GM12878 (cell line): ENCODE measurements around the gene ENPP1. TPM values are rescaled to one million over a fixed set of nuclear protein-coding genes. Genes with fewer than 3 reads are reported as not detected.

Source experiments
- ATAC-seq: fragments of 200-7000 bp; cut with Tn5 transposase; 3 replicates; pipeline ENCODE4 v1.9.1; 2020; ENCODE audit warnings: mild to moderate bottlenecking, moderate library complexity
- BruUV-seq: library from RNA; stranded (reverse); fragments of 400-500 nt; replicated peaks from 2 replicates; lab custom pipeline; 2021; lab: Mats Ljungman, UMichigan
- CTCF ChIA-PET: fragments of 300-600 bp; sonication (Branson Sonifier 250); formaldehyde crosslinking; extraction: SDS; loops from one replicate; lab custom pipeline; 2021; ENCODE audit warnings: inconsistent platforms; lab: Yijun Ruan, JAX
- POLR2A ChIA-PET: fragments of 350-600 bp; formaldehyde crosslinking; extraction: SDS; loops from one replicate; lab custom pipeline; 2021; ENCODE audit warnings: inconsistent platforms; lab: Charles Lee
- RAD21 ChIA-PET: fragments of 300-600 bp; sonication (Branson Sonifier 250); formaldehyde crosslinking; loops from one replicate; lab custom pipeline; 2023; ENCODE audit warnings: antibody characterized with exemption; ENCODE audit not compliant: unreplicated experiment; lab: Charles Lee
- SMC1A ChIA-PET: fragments of 300-600 bp; sonication (Branson Sonifier 250); formaldehyde crosslinking; loops from one replicate; lab custom pipeline; 2023; ENCODE audit not compliant: unreplicated experiment, uncharacterized antibody; lab: Charles Lee
- DNase-seq: peaks from one replicate; pipeline ENCODE4 v3.0.0-alpha.2; 2011; ENCODE audit warnings: low read depth, low spot score
- FAIRE-seq: peaks from 3 replicates; lab custom pipeline; 2011; peaks lifted over from hg19 to GRCh38; lab: Jason Lieb, UNC
- H2AFZ ChIP-seq: 2 replicates; pipeline ENCODE4 v1.6.0; 2011; ENCODE audit warnings: low read depth, low read length, control low read depth; ENCODE audit not compliant: control insufficient read depth
- H3K27ac ChIP-seq: 2 replicates; pipeline ENCODE4 v1.5.1; 2011; ENCODE audit warnings: control low read depth; ENCODE audit not compliant: control insufficient read depth, insufficient read depth
- H3K27me3 ChIP-seq, 2 experiments: replicated peaks in 1 of 2; 2 replicates each; pipeline versions ENCODE4 v1.6.0 to v1.6.1; 2011; ENCODE audit warnings: low read length in 1 of 2; ENCODE audit not compliant: control insufficient read depth in 2 of 2, insufficient read depth in 2 of 2
- H3K36me3 ChIP-seq, 2 experiments: 2 replicates each; pipeline ENCODE4 v1.5.1; 2011; ENCODE audit warnings: low read length in 1 of 2; ENCODE audit not compliant: control insufficient read depth in 2 of 2, insufficient read depth in 2 of 2
- H3K4me1 ChIP-seq: 2 replicates; pipeline ENCODE4 v1.6.1; 2011; ENCODE audit warnings: mild to moderate bottlenecking, low read length, moderate library complexity, mixed read lengths; ENCODE audit not compliant: control insufficient read depth, insufficient read depth
- H3K4me2 ChIP-seq: 2 replicates; pipeline ENCODE4 v1.6.0; 2011; ENCODE audit warnings: control low read depth; ENCODE audit not compliant: control insufficient read depth, insufficient read depth
- H3K4me3 ChIP-seq: fragments of 200-600 bp; sonication (generic); 2 replicates; pipeline ENCODE4 v1.5.1; 2016
- H3K79me2 ChIP-seq: 2 replicates; pipeline ENCODE4 v1.6.0; 2011; ENCODE audit warnings: low read length; ENCODE audit not compliant: control insufficient read depth, insufficient read depth
- H3K9ac ChIP-seq: 2 replicates; pipeline ENCODE4 v1.8.0; 2011; ENCODE audit warnings: low read length, control low read depth, mixed read lengths; ENCODE audit not compliant: control insufficient read depth, insufficient read depth
- H3K9me3 ChIP-seq: replicated peaks from 3 replicates; pipeline ENCODE4 v1.5.1; 2011; ENCODE audit warnings: mild to moderate bottlenecking, low read length; ENCODE audit not compliant: control insufficient read depth, insufficient read depth
- H4K20me1 ChIP-seq: 2 replicates; pipeline ENCODE4 v1.6.0; 2011; ENCODE audit not compliant: control insufficient read depth, insufficient read depth
- BACH1 ChIP-seq: fragments of 450-650 bp; IDR thresholded peaks from 2 replicates; pipeline ENCODE4 v1.6.1; 2017; ENCODE audit warnings: mild to moderate bottlenecking, borderline replicate concordance
- GABPA ChIP-seq: IDR thresholded peaks from 2 replicates; pipeline ENCODE4 v1.6.1; 2014; ENCODE audit warnings: antibody characterized with exemption, low read depth, mild to moderate bottlenecking, inconsistent platforms
- IRF4 ChIP-seq: IDR thresholded peaks from 2 replicates; pipeline ENCODE4 v1.6.1; 2011; ENCODE audit warnings: low read depth, low read length
- KAT2A ChIP-seq: conservative IDR thresholded peaks from 2 replicates; pipeline ENCODE4 v1.6.1; 2011; ENCODE audit warnings: low read depth, low read length; ENCODE audit not compliant: control insufficient read depth
- MYC ChIP-seq: IDR thresholded peaks from 2 replicates; pipeline ENCODE4 v1.6.1; 2011; ENCODE audit warnings: mild to moderate bottlenecking, low read length, moderate library complexity, inconsistent platforms; ENCODE audit not compliant: insufficient read depth, insufficient replicate concordance, insufficient read length, severe bottlenecking
- NFIC ChIP-seq: IDR thresholded peaks from 2 replicates; pipeline ENCODE4 v1.6.1; 2012; ENCODE audit warnings: low read depth, mild to moderate bottlenecking, inconsistent platforms, low read length, moderate library complexity
- NR2C2 ChIP-seq: IDR thresholded peaks from 2 replicates; pipeline ENCODE4 v1.6.1; 2011; ENCODE audit warnings: borderline replicate concordance, low read depth; ENCODE audit not compliant: control insufficient read depth, insufficient read length
- SIN3A ChIP-seq: IDR thresholded peaks from 2 replicates; pipeline ENCODE4 v1.6.1; 2012; ENCODE audit warnings: low read depth, low read length, improper control_type of control experiment
- SUZ12 ChIP-seq: fragments of 200-600 bp; sonication (generic); IDR thresholded peaks from one replicate; pipeline ENCODE4 v1.6.1; 2018; ENCODE audit warnings: antibody characterized with exemption, mild to moderate bottlenecking; ENCODE audit not compliant: unreplicated experiment
- TCF7 ChIP-seq: IDR thresholded peaks from 2 replicates; pipeline ENCODE4 v1.6.1; 2014; ENCODE audit warnings: antibody characterized with exemption, borderline replicate concordance
- ZBTB4 ChIP-seq: fragments of 450-650 bp; formaldehyde crosslinking; IDR thresholded peaks from 2 replicates; pipeline ENCODE4 v1.4.0; 2022; ENCODE audit warnings: mild to moderate bottlenecking, moderate library complexity
- ZNF24 ChIP-seq: fragments of 450-650 bp; IDR thresholded peaks from 2 replicates; pipeline ENCODE4 v1.6.1; 2017; ENCODE audit warnings: antibody characterized with exemption, mild to moderate bottlenecking
- ZNF622 ChIP-seq: fragments of 450-650 bp; IDR thresholded peaks from 2 replicates; pipeline ENCODE4 v1.6.1; 2017; ENCODE audit warnings: mild to moderate bottlenecking, inconsistent platforms
- ZSCAN29 ChIP-seq: fragments of 450-650 bp; IDR thresholded peaks from 2 replicates; pipeline ENCODE4 v1.6.1; 2017; ENCODE audit warnings: mild to moderate bottlenecking, moderate library complexity
- whole genome bisulfite sequencing: methylation state at CpG from one replicate; pipeline ENCODE4 v1.1.6; 2016; ENCODE audit warnings: low lambda C conversion rate; ENCODE audit not compliant: insufficient replicate concordance, insufficient coverage; ENCODE audit errors: missing lambda C conversion rate; 5-methylcytosine and 5-hydroxymethylcytosine counted together
- in situ Hi-C: fragments of 300-500 bp; cut with MboI; formaldehyde crosslinking; loops from 9 replicates; pipeline ENCODE4 v1.14.3; 2018; ENCODE audit warnings: mixed read lengths
- intact Hi-C: fragments of 100-400 bp; cut with micrococcal nuclease; formaldehyde crosslinking; loops from one replicate; pipeline ENCODE4 v1.14.2; 2022; ENCODE audit not compliant: unreplicated experiment
- polyA plus RNA-seq, 11 experiments: library from polyadenylated mRNA; depleted of rRNA in 4 of 11; unstranded in 6 of 11; stranded (reverse) in 5 of 11; fragments of >200 nt; fragmentation: Nextera tagmentation in 4 of 11; fragmentation: Illumina TruSeq in 1 of 11; extraction: Ambion mirVana in 4 of 11; extraction: Trizol in 1 of 11; gene quantifications; 1 replicate in 1 of 11; 2 replicates in 10 of 11; pipeline versions ENCODE4 v1.2.1 to v1.2.3, GENCODE V29; 2011 to 2016; ENCODE audit warnings: inconsistent platforms in 2 of 11, missing spikeins in 2 of 11, low read depth in 1 of 11
- total RNA-seq, 4 experiments: library from RNA; depleted of rRNA in 3 of 4; stranded (reverse); fragments of >200 nt in 3 of 4; fragmentation: Illumina TruSeq in 1 of 4; extraction: Trizol in 1 of 4; gene quantifications; 2 replicates each; pipeline versions ENCODE4 v1.2.1 to v1.2.3, GENCODE V29; 2013 to 2021
- TF ChIP-seq, protein P1 (sequence below): fragments of 450-650 bp; IDR thresholded peaks from 2 replicates; pipeline ENCODE4 v1.6.1; 2014; ENCODE audit warnings: mild to moderate bottlenecking

ENPP1 gene
- total and polyA plus RNA-seq, 10 of the 15 experiments (the other 5 are each of a cell fraction or from before 2014, with no cell fraction given) = 0.03 to 0.05 TPM; not detected in 8

DNA sequence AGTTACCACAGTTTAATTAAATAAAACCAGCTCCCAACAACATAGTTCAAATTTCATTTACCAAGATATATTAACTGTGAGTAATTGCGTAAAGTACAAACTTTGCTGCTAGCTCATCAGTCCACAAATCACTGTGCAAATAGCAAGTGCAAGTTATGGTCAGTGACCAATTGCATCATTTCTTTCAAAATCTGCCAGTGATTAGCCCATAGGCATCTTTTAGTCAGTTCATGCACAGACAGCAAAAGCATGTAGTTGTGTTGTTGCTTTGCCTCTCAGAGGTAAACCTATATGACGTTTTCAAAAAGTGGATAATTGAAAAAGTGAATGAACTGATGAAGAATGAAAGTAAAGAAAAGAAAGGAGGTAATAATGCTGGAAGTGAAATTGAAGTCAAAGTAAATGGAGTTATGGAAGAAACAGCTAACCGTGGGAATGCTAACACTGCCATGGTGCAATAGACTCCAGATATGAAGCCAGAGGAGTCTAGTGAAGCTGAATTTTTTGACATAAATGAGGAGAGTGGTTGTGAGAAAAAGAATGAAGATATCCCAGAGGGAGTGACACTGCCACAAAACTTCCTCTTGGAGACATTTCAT is 36.5 kb downstream of the ENPP1 start:
- WGBS = 45% methylated on average over 3 of the region's 3 CpGs
- ATAC-seq (no peak), DNase-seq (no peak), FAIRE-seq (no peak)
- RAD21 ChIA-PET = no interaction called here
- H3K9me3 ChIP-seq = no peaks in the 10 kb centered on the region
- CTCF ChIA-PET = no interaction called here
- H3K9ac ChIP-seq = no peak overlapping the region
- POLR2A ChIA-PET = interaction anchor here (0.6 kb wide), 2 partner anchors 28 to 123 kb away, joined by 4 to 5 read pairs; no protein-coding TSS in a partner anchor
- SMC1A ChIA-PET = interaction anchor here (0.8 kb wide), 1 partner anchor 12 kb away, joined by 3 read pairs; no protein-coding TSS in a partner anchor
- intact Hi-C loops = no loop called here
- H3K4me1 ChIP-seq = no peaks in the 10 kb centered on the region
- no peaks in the 10 kb centered on the region for H4K20me1 ChIP-seq
- BruUV-seq = no TSS peak
- H3K4me2 ChIP-seq = no peak overlapping the region
- H3K27ac ChIP-seq = no peak overlapping the region
- H3K4me3 ChIP-seq = no peak overlapping the region
- no peaks in the 10 kb centered on the region for H3K27me3 ChIP-seq
- in situ Hi-C loops = no loop called here
- no peaks in the 10 kb centered on the region for H3K79me2 ChIP-seq
- H3K36me3 ChIP-seq = no peaks in the 10 kb centered on the region
- H2AFZ ChIP-seq = no peak overlapping the region
- no peak for TF ChIP-seq ZNF622
- TF ChIP-seq GABPA = no peak
- TF ChIP-seq, protein P1, sequence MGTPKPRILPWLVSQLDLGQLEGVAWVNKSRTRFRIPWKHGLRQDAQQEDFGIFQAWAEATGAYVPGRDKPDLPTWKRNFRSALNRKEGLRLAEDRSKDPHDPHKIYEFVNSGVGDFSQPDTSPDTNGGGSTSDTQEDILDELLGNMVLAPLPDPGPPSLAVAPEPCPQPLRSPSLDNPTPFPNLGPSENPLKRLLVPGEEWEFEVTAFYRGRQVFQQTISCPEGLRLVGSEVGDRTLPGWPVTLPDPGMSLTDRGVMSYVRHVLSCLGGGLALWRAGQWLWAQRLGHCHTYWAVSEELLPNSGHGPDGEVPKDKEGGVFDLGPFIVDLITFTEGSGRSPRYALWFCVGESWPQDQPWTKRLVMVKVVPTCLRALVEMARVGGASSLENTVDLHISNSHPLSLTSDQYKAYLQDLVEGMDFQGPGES = no peak
- no peak for TF ChIP-seq ZBTB4 (CRISPR knock-in tag)
- TF ChIP-seq MYC = no peak
- no peak for TF ChIP-seq SUZ12
- no peak for TF ChIP-seq BACH1
- no peak for TF ChIP-seq ZSCAN29
- TF ChIP-seq NR2C2 = no peak
- no peak for TF ChIP-seq NFIC
- TF ChIP-seq TCF7 = no peak
- no peak for TF ChIP-seq KAT2A
- TF ChIP-seq SIN3A = no peak
- TF ChIP-seq ZNF24 = no peak
- TF ChIP-seq IRF4 = no peak
